WI38 (cell line): Measurements from ENCODE around the gene ACOT7.

ENCODE experiments used
- H3K4me3 ChIP-seq: 2 replicates; pipeline ENCODE4 v1.5.1; 2011; ENCODE audit warnings: low read depth, mild to moderate bottlenecking, control low read depth, low read length
- TF ChIP-seq, protein P1 (sequence below): IDR thresholded peaks from 2 replicates; pipeline ENCODE4 v1.5.1; 2012; ENCODE audit warnings: low read depth, mild to moderate bottlenecking, control low read depth, low read length

Gene ACOT7

GRCh38 chr1:6300342-6301048 lies 93.1 kb downstream of the ACOT7 start:
- TF ChIP-seq, protein P1, sequence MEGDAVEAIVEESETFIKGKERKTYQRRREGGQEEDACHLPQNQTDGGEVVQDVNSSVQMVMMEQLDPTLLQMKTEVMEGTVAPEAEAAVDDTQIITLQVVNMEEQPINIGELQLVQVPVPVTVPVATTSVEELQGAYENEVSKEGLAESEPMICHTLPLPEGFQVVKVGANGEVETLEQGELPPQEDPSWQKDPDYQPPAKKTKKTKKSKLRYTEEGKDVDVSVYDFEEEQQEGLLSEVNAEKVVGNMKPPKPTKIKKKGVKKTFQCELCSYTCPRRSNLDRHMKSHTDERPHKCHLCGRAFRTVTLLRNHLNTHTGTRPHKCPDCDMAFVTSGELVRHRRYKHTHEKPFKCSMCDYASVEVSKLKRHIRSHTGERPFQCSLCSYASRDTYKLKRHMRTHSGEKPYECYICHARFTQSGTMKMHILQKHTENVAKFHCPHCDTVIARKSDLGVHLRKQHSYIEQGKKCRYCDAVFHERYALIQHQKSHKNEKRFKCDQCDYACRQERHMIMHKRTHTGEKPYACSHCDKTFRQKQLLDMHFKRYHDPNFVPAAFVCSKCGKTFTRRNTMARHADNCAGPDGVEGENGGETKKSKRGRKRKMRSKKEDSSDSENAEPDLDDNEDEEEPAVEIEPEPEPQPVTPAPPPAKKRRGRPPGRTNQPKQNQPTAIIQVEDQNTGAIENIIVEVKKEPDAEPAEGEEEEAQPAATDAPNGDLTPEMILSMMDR: no peak

GRCh38 chr1:6299557-6300165 lies 93.9 kb downstream of the ACOT7 start:
- no peak overlapping the region for H3K4me3 ChIP-seq
- TF ChIP-seq, protein P1: no peak

More at GRCh38 chr1:6300342-6301048, 93.1 kb downstream of the ACOT7 start:
- H3K4me3 ChIP-seq: no peak overlapping the region

DNA sequence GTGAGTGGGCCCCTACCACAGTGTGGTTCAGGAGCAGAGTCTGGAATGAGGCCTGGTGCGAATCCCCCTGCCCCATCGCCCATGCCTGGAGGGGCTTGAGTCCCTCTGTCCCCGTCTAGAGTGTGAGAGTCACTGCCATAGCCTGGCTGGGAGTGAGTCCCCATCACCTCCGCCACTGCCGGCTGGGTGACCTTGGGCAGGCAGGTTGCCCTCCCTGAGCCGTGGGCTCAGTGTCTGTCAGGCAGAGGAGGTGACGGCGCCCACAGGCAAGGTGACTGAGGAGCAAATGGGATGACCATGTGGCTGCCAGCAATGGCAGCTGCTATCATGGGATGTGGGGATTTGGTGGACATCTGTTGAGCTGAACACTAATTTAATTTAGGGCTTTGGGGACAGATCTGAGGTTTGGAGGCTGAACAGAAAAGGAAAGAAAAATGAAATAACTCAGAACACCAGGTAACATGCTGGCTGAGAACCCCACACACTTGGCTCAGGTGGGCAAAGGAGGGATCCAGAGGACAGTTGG lies 94.6 kb downstream of the ACOT7 start:
- TF ChIP-seq, protein P1: no peak
- H3K4me3 ChIP-seq: no peak overlapping the region

DNA sequence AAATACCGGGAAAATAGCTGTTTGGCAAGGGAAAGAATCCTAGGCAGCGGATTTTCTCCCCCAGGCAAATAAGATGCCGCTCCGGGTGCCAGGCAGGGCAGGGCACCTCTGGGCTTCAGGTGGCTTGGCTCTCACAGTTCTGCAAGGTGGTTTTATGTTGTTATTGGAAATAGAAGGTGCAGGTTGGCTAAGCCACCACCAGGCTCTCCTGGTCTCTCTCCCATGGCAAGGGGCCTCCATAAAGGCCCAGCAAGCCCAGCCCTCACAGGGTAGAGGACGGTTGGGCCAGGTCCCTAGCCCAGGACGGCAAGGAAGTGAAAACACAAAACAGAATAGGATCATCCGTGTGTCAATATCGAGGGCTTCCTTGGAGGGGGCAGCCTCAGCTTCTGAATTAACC lies 95.0 kb downstream of the ACOT7 start:
- H3K4me3 ChIP-seq: no peak overlapping the region
- TF ChIP-seq, protein P1: no peak

DNA sequence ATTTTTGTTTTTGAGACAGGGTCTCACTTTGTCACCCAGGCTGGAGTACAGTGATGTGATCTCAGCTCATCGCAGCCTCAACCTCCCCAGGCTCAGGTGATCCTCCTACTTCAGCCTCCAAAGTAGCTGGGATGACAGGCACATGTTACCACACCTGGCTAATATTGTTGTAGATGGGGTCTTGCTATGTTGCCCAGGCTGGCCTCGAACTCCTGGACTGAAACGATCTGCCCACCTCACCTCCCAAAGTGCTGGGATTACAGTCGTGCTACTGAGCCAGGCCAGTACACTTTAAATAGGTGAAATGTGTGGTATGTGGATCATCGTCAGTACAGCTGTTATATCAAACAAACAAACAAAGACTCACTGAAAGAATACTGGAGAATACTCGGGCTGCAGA lies 97.7 kb downstream of the ACOT7 start:
- TF ChIP-seq, protein P1: no peak
- H3K4me3 ChIP-seq: no peak overlapping the region

GRCh38 chr1:6294890-6295556 lies 98.5 kb downstream of the ACOT7 start:
- no peak overlapping the region for H3K4me3 ChIP-seq
- TF ChIP-seq, protein P1: no peak
